Stomach (tissue), 19 donors: ENCODE results near the gene PPCS. TPM values are rescaled to one million over a fixed set of nuclear protein-coding genes. Genes with fewer than 3 reads are reported as not detected.

Source experiments
- DNase-seq, 2 donors: peaks; one replicate each; pipeline versions ENCODE4 v3.0.0 to v3.0.0-alpha.2; 2013 to 2019
- H3K27ac ChIP-seq, 5 donors: fragments of 200-600 bp in 4 of 5; sonication (generic) in 4 of 5; one replicate each; pipeline ENCODE4 v1.5.1; 2013 to 2019; ENCODE audit warnings: mild to moderate bottlenecking in 1 of 5, moderate library complexity in 1 of 5
- H3K27me3 ChIP-seq, 3 donors: fragments of 200-600 bp; sonication (generic); one replicate each; pipeline ENCODE4 v1.5.1; 2017 to 2019; ENCODE audit warnings: mixed run types in 1 of 3
- H3K36me3 ChIP-seq, 4 donors: fragments of 200-600 bp; sonication (generic); 1 replicate in 3 of 4; 2 replicates in 1 of 4; pipeline ENCODE4 v1.5.1; 2016 to 2019
- H3K4me1 ChIP-seq, 4 donors: fragments of 200-600 bp; sonication (generic); one replicate each; pipeline ENCODE4 v1.5.1; 2016 to 2019
- H3K4me3 ChIP-seq, 4 donors: fragments of 200-600 bp; sonication (generic) in 3 of 4; one replicate each; pipeline ENCODE4 v1.5.1; 2016 to 2019; ENCODE audit warnings: mild to moderate bottlenecking in 1 of 4
- H3K9me3 ChIP-seq, 4 donors: fragments of 200-600 bp; sonication (generic); one replicate each; pipeline ENCODE4 v1.5.1; 2016 to 2019
- EP300 ChIP-seq: sonication (generic); formaldehyde crosslinking; IDR thresholded peaks from one replicate; pipeline ENCODE4 v1.6.1; 2017; ENCODE audit warnings: antibody characterized with exemption
- POLR2A ChIP-seq, 4 donors: fragments of 450-650 bp; IDR thresholded peaks; one replicate each; pipeline ENCODE4 v1.6.1; 2016; ENCODE audit warnings: antibody characterized with exemption in 4 of 4, control low read depth in 2 of 4, mild to moderate bottlenecking in 1 of 4, moderate library complexity in 1 of 4
- POLR2AphosphoS5 ChIP-seq, 3 donors: sonication (generic); formaldehyde crosslinking; IDR thresholded peaks; one replicate each; pipeline ENCODE4 v1.6.1; 2016; ENCODE audit warnings: antibody characterized with exemption in 3 of 3
- whole genome bisulfite sequencing, 5 donors: extraction: QIAGEN DNeasy Blood & Tissue Kit in 3 of 5; methylation state at CpG; one replicate each; pipeline versions ENCODE4 v1.1.5 to v1.1.7; 2013 to 2018; 5-methylcytosine and 5-hydroxymethylcytosine counted together
- intact Hi-C: fragments of 100-400 bp; cut with DNase I; formaldehyde crosslinking; loops from one replicate; pipeline ENCODE4 v1.15.1; 2023; ENCODE audit warnings: low total_unique reads
- long read RNA-seq, 10 donors: transcript quantifications; one replicate each; lab custom pipeline, GENCODE V29; 2026
- polyA plus RNA-seq, 3 donors: library from polyadenylated mRNA; stranded (reverse); fragments of 200-250 nt; gene quantifications; one replicate each; pipeline ENCODE4 v1.2.3, GENCODE V29; 2013
- total RNA-seq, 5 donors: library from RNA; depleted of rRNA; stranded (reverse); fragments of >200 nt; gene quantifications; one replicate each; pipeline versions ENCODE4 v1.1.0 to v1.2.3, GENCODE V29; 2014 to 2016
- TF ChIP-seq, protein P1 (sequence below), 7 experiments: fragments of 450-650 bp in 4 of 7; fragments of 200-600 bp in 3 of 7; sonication (generic) in 3 of 7; IDR thresholded peaks; one replicate each; pipeline ENCODE4 v1.5.1; 2016 to 2019; ENCODE audit warnings: antibody characterized with exemption in 7 of 7, control low read depth in 2 of 7, mild to moderate bottlenecking in 1 of 7
- donor health status: healthy with polysubstance abuse.
- donor health status: Bipolar disorder and iron deficiency.
- donor health status: healthy.

PPCS gene
- total RNA-seq = 100 to 1,000 TPM in 1 of 5 donors, 10 to 100 TPM in 4; 17.0 to 446 (median 47.1) TPM
- polyA plus RNA-seq = 100 to 1,000 TPM in 2 of 3 donors, 10 to 100 TPM in 1; 84.4 to 139 (median 122) TPM
- long read RNA-seq, donor 1, transcript PPCS-203 (3 exons, 1,431 nt) = major isoform, 11 of 16 reads
- long read RNA-seq, donor 1, partial matches to known transcripts = 0 of 16 reads
- long read RNA-seq, donor 1, other reads (novel, unspliced or antisense) = 0 of 16 reads
- long read RNA-seq, donor 2, transcript PPCS-203 (3 exons, 1,431 nt) = major isoform, 16 of 25 reads
- long read RNA-seq, donor 2, transcript PPCS-201 (3 exons, 984 nt) = minor isoform, 8 of 25 reads
- long read RNA-seq, donor 2, partial matches to known transcripts = 0 of 25 reads
- long read RNA-seq, donor 2, other reads (novel, unspliced or antisense) = 0 of 25 reads
- long read RNA-seq, donor 3, transcript PPCS-203 (3 exons, 1,431 nt) = major isoform, 11 of 16 reads
- long read RNA-seq, donor 3, partial matches to known transcripts = 0 of 16 reads
- long read RNA-seq, donor 3, other reads (novel, unspliced or antisense) = 0 of 16 reads
- long read RNA-seq, donor 4, partial matches to known transcripts = 0 of 7 reads
- long read RNA-seq, donor 4, other reads (novel, unspliced or antisense) = 0 of 7 reads
- long read RNA-seq, donor 5, transcript PPCS-201 (3 exons, 984 nt) = major isoform, 18 of 36 reads
- long read RNA-seq, donor 5, transcript PPCS-203 (3 exons, 1,431 nt) = minor isoform, 13 of 36 reads
- long read RNA-seq, donor 5, partial matches to known transcripts = 0 of 36 reads
- long read RNA-seq, donor 5, other reads (novel, unspliced or antisense) = 0 of 36 reads
- long read RNA-seq, donor 6 = 0 reads
- long read RNA-seq, donor 7, transcript PPCS-201 (3 exons, 984 nt) = minor isoform, 10 of 31 reads
- long read RNA-seq, donor 7, transcript PPCS-203 (3 exons, 1,431 nt) = major isoform, 21 of 31 reads
- long read RNA-seq, donor 7, partial matches to known transcripts = 0 of 31 reads
- long read RNA-seq, donor 7, other reads (novel, unspliced or antisense) = 0 of 31 reads
- long read RNA-seq, donor 8, transcript PPCS-207 (2 exons, 1,617 nt) = minor isoform, 8 of 49 reads
- long read RNA-seq, donor 8, transcript PPCS-203 (3 exons, 1,431 nt) = minor isoform, 19 of 49 reads
- long read RNA-seq, donor 8, transcript PPCS-201 (3 exons, 984 nt) = major isoform, 21 of 49 reads
- long read RNA-seq, donor 8, partial matches to known transcripts = 0 of 49 reads
- long read RNA-seq, donor 8, other reads (novel, unspliced or antisense) = 0 of 49 reads
- long read RNA-seq, donor 9, transcript PPCS-201 (3 exons, 984 nt) = minor isoform, 12 of 35 reads
- long read RNA-seq, donor 9, transcript PPCS-203 (3 exons, 1,431 nt) = major isoform, 16 of 35 reads
- long read RNA-seq, donor 9, partial matches to known transcripts = 6 of 35 reads
- long read RNA-seq, donor 9, other reads (novel, unspliced or antisense) = 0 of 35 reads
- long read RNA-seq, donor 10, transcript PPCS-201 (3 exons, 984 nt) = major isoform, 11 of 17 reads
- long read RNA-seq, donor 10, transcript PPCS-203 (3 exons, 1,431 nt) = minor isoform, 5 of 17 reads
- long read RNA-seq, donor 10, partial matches to known transcripts = 0 of 17 reads
- long read RNA-seq, donor 10, other reads (novel, unspliced or antisense) = 0 of 17 reads

DNA sequence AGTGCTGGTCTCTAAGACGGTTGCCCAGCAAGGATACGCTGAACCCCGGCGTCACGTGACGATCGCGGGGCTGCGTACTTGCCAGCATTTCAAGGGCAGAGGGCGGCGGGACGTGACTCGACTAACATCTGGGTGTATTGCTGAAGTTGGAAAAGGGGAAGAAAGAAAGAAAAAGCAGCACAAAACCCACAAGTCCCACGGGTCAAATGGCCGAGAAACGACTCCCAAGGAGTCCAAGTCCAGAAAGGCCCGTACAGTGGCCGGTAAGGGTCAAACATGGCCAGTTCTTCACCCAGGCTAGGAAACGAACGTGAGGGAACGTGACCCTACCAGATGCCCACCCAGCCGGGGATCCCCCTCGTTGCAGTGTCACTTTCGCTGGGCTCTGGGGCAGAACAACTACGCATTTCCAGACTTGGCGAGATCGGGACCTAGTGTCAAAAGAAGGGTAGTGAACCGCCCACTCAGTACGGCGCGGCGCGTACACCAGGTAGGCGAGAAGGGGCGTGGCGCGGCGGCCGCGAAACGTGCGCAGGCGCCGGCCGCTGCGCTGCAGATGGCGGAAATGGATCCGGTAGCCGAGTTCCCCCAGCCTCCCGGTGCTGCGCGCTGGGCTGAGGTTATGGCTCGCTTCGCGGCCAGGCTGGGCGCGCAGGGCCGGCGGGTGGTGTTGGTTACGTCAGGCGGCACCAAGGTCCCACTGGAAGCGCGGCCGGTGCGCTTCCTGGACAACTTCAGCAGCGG is at the start of gene PPCS, which contains the start of gene ZMYND12:
PPCS (plus strand) TSS at position 534 of the 744 bp plus-strand sequence; CDS start at position 557, 23 bp downstream.
ZMYND12 (minus strand) TSS at position 13 of the 744 bp plus-strand sequence. CDS start 25 bp downstream, outside the sequence.
- 0 to 2% (median 1%) methylated on average over 22 to 66 of the region's 66 CpGs for WGBS, 5 donors
- no peak for TF ChIP-seq EP300
- TF ChIP-seq, protein P1, sequence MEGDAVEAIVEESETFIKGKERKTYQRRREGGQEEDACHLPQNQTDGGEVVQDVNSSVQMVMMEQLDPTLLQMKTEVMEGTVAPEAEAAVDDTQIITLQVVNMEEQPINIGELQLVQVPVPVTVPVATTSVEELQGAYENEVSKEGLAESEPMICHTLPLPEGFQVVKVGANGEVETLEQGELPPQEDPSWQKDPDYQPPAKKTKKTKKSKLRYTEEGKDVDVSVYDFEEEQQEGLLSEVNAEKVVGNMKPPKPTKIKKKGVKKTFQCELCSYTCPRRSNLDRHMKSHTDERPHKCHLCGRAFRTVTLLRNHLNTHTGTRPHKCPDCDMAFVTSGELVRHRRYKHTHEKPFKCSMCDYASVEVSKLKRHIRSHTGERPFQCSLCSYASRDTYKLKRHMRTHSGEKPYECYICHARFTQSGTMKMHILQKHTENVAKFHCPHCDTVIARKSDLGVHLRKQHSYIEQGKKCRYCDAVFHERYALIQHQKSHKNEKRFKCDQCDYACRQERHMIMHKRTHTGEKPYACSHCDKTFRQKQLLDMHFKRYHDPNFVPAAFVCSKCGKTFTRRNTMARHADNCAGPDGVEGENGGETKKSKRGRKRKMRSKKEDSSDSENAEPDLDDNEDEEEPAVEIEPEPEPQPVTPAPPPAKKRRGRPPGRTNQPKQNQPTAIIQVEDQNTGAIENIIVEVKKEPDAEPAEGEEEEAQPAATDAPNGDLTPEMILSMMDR (IDR thresholded peaks at IDR 0.05) = peak in 2 of 7 experiments; percentile 22 to 48
- peak; percentile 36 to 91 (median 85) for TF ChIP-seq POLR2AphosphoS5 (IDR thresholded peaks at IDR 0.05)
- TF ChIP-seq POLR2A (IDR thresholded peaks at IDR 0.05) = peak in 1 of 4 donors; percentile 13
- H3K9me3 ChIP-seq = no peaks in the 10 kb centered on the region
- H3K36me3 ChIP-seq = peaks cover 12 to 32% (median 30%) of the 10 kb centered on the region in 4 donors
- peak; percentile 93 to 96 for DNase-seq
- intact Hi-C loops = no loop called here
- peak within 1 kb of the TSS; percentile 74 to 96 (median 86) for H3K4me3 ChIP-seq
- peaks cover 12 to 34% (median 24%) of the 10 kb centered on the region in 4 donors for H3K4me1 ChIP-seq
- H3K27ac ChIP-seq = peak within 1 kb of the TSS; percentile 90 to 98 (median 95)
- H3K27me3 ChIP-seq = no peaks in the 10 kb centered on the region

DNA sequence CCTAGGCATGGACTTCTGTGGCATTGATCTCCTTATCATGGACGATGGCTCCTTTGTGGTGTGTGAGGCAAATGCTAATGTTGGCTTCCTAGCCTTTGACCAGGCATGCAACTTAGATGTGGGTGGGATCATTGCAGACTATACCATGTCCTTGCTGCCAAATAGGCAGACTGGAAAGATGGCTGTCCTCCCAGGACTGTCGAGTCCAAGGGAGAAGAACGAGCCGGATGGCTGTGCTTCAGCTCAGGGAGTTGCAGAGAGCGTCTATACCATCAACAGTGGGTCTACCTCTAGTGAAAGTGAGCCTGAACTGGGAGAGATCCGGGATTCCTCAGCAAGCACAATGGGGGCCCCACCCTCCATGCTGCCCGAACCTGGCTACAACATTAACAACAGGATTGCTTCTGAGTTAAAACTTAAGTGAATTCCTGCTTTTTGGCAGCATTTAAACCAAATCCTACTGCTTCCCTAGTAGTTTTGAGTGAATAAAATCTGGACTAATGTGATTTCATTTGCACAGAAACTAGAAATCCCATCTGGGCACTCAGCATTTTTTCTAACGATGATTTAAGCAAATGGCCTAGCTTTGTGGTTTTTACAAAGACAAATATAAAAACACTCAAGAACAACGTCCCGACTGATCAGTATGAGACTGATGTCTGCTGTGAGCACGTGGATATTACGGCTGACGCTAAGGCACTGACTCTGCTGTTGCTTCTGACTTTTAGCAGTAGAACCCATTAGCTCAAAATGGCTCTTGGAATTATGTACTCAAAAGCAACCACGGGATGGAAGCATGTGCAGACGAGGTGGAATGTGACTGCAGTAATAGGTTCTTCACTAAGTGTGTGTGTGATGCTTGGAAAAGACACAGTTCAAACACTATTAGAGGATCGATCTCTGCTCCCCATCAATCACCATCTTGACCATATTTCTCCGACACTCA is 41.5 kb upstream of the PPCS start:
- Histone ChIP-seq H3K4me3 (no peak overlapping the region), H3K27ac (no peak overlapping the region), H3K9me3 (no peaks in the 10 kb centered on the region), H3K27me3 (no peaks in the 10 kb centered on the region), H3K4me1 (peaks cover 0 to 6% (median under 1%) of the 10 kb centered on the region in 4 donors), H3K36me3 (peaks cover 0 to 11% (median 0%) of the 10 kb centered on the region in 4 donors)
- 86 to 93% (median 90%) methylated on average over 17 of the region's 17 CpGs for WGBS, 5 donors
- DNase-seq = no peak
- intact Hi-C loops = no loop called here
- TF ChIP-seq POLR2AphosphoS5 (IDR thresholded peaks at IDR 0.05) (no peak), EP300 (no peak), POLR2A (IDR thresholded peaks at IDR 0.05) (no peak)
- TF ChIP-seq, protein P1 (IDR thresholded peaks at IDR 0.05) = no peak

DNA sequence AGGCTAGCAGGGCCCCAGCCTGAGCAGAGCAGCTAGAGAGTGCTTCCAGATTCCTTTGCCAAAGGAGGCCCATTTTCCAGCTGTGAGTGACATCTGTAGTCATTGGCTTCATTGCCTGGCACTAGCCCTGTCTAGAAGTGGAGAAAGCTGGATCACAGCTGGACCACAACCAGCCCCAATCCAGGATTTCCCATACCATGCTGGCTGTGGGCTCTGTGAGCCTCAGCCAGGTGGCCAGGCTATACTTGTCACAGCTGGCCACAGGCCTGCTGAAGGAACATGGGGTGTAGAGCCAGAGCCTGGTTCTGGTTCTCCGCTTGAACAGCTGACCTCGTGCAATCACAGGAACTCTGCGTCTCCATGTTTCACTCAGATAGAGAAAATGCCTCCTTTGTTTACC is 39.2 kb upstream of the PPCS start:
- H3K4me3 ChIP-seq = no peak overlapping the region
- 27 to 75% (median 62%) methylated on average over 3 of the region's 3 CpGs for WGBS, 5 donors

More for the DNA sequence above, 39.2 kb upstream of the PPCS start:
- DNase-seq = no peak
- TF ChIP-seq POLR2A (IDR thresholded peaks at IDR 0.05) (no peak), POLR2AphosphoS5 (IDR thresholded peaks at IDR 0.05) (no peak), EP300 (no peak)
- TF ChIP-seq, protein P1 (IDR thresholded peaks at IDR 0.05) = no peak
- Histone ChIP-seq H3K27me3 (no peaks in the 10 kb centered on the region), H3K27ac (peak overlapping the region in 1 of 5 donors; percentile 88), H3K4me1 (peaks cover 7 to 30% (median 14%) of the 10 kb centered on the region in 4 donors), H3K36me3 (peaks cover 0 to 7% (median 0%) of the 10 kb centered on the region in 4 donors), H3K9me3 (no peaks in the 10 kb centered on the region)
- intact Hi-C loops = no loop called here
